B cell (primary cell): Measurements from ENCODE around the gene PLCD3.

Experiments
- CTCF ChIP-seq: fragments of 200-600 bp; IDR thresholded peaks from one replicate; pipeline ENCODE4 v1.8.0; 2022; ENCODE audit warnings: antibody characterized with exemption, mild to moderate bottlenecking
- EZH2 ChIP-seq: IDR thresholded peaks from 2 replicates; pipeline ENCODE4 v1.6.1; 2012; ENCODE audit warnings: borderline replicate concordance, low read depth, mild to moderate bottlenecking, moderate library complexity, low read length; ENCODE audit not compliant: insufficient read depth, poor library complexity, severe bottlenecking

- TF ChIP-seq CTCF, result no peak
- no peak for TF ChIP-seq EZH2
Measured at GRCh38 chr17:45086391-45086790, 45.9 kb downstream of the PLCD3 start.
